DMS153 (cell line): ENCODE data around the gene AADAT.
"Not testable (repeated sequence)": the region's sequence is repeated elsewhere in the genome, so short reads cannot be mapped to it uniquely, and the experiment has no call there.

Experiments
- DNase-seq: peaks from one replicate; lab custom pipeline; 2025; lab: John Stamatoyannopoulos, UW

Gene AADAT

DNA sequence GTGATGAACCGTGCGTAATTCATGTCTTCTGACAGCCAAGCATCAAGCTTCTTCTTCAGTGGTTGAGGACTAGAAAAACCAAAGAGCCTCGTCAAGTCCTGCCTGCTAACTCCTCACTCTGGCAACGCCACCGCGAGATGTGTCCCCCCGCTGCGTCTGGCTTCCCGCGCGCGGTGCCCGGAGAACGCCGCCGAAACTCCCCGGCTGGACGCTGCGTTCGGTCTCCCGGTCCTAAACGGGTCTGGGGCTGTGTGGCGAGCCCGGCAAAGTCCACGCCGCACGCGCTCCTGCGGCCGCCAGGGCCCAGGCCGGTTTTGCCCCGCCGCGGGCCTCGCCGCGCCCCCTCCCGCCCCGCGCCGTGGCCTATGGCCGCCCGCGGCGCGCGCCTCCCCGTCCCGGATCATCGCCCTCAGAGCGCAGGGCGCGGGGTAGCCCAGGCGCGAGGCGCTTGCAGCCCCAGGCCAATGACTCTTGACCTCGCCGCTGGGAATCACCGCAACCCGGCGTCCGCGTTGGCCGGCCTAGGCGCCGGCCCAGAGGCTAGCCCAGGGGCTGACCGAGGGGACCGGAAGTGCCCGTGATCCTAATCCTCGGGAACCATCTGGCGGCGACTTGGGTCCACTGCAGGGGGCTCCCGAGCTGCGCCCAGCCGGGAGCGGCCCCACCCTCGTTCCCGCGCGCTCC, at the start of gene AADAT:
Gene AADAT (minus strand): TSS at position 289 of the 684 bp plus-strand sequence. CDS start 266 bp downstream, at position 23.
- peak; percentile 64 for DNase-seq

DNA sequence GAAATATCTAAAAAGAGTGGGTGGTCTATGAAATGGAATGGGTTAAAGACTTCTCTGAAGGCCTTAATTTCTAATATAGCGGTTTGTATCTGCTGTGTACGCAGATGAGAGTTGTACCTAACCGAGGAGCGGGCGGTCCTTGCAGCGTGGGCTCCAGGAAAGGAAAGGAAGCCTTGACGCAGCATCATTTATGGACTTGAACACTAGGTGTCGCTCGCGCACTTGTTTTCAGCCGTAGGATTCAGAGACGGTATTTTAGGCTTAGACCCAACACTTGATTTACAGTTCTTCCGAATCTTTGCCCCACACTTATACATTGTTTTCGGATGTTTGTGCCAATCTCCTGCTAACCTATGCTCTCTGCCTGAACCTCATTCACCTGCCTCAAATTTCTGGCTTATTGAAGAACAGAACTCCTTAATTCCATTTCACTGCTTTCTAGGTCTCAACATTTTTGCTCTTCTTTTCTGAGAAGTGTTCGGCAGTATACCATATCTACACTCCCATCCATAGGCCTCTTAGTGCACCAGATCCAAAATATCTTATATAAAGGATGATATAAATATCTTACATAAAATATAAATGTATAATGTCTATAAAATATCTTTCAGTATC, 48.9 kb upstream of the AADAT start:
- DNase-seq: no peak

DNA sequence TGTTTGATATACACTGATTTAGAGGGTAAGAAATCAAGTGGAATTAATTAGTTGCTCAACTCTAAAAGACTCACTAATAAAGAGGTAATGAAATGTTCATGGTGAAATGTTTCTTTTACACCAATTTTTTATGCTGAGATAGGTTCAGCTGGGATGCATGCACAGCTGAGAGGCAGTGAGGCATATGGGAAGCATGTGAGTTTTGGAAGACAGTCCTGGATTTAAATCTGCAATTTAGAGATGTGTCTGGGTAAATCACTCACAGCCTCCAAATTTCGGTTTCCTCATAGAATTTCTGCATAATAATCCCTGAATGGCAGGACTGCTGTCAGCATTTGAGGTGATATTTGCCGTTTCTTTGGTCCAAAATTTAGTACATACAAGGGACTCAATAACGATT, 48.2 kb upstream of the AADAT start:
- no peak for DNase-seq

DNA sequence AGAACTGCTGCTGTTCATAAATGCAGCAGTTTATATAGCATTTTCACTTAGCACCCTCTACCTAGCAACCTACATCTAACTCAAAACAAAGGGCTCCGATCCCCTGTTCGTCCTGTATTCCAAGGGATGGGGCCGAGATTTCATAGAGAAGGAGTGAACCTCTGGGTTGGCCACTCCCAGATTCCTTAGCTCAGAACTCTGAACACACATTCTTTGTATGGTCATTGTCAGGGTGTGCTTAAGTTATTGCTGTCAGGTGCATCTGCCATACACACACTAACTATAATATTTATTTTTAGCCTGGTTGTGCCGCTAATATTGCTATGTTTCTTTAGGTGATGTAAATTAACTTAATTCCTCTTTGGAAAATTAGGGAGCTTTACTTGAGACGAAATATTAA, 47.7 kb upstream of the AADAT start:
- DNase-seq: no peak

DNA sequence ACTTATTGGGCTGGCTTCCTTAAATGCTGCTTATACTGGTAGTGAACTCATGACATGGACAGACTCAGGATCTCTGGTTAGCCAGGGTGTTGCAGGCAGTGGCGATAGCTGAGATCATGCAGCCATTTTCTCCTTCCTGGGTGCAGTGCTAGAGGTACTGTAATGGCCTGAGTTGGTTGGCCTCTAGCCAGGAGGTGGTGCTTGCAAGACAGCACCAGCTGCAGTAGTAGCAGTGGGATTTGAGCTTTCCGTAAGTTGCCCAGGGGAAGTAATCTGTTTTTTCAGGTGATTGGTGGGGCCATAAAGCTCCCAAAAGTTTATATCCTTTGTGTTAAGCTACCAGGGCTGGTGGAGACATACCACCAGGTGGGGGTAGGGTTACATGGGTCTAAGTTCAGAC, 45.1 kb upstream of the AADAT start:
- no peak for DNase-seq

DNA sequence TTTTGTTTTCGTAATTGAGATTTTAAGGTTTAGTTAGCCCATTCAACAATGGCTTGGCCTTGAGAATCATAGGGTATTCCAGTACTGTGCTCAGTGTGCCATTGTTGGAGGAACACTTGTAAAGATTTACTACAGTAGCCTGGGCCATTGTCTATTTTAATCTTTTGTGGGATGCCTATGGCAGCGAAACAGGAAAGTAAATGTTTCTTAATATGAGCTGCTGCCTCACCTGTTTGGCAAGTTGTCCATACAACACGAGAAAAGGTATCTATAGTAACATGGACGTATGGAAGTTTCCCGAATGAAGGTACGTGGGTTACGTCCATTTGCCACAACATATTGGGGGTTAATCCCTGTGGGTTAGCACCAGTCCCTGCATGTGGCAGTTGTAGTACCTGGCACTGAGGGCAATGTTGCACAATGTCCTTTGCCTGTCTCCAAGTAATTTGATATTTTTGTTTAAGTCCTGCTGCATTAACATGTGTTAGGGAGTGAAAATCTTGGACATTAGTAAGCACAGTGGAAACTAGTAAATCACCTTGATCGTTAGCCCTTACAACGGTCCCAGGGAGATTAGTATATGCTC, 38.6 kb upstream of the AADAT start:
- DNase-seq: no peak

DNA sequence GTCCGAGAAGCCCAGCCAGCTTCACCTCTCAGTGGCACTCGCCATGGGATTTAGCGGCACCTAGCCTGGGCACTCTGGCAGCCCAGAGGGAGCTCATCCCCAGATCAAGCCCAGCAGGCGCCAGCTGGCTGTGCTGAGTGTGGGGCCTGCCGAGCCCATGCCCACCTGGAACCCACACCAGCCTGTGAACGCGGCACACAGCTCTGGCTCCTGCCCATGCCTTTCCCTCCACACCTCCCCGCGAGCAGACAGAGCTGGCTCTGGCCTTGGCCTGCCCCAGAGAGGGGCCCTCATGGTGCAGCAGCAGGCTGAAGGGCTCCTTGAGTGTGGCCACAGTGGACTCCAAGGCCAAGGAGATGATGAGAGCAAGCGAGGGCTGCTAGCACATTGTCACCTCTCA, 38.0 kb upstream of the AADAT start:
- DNase-seq: no peak

DNA sequence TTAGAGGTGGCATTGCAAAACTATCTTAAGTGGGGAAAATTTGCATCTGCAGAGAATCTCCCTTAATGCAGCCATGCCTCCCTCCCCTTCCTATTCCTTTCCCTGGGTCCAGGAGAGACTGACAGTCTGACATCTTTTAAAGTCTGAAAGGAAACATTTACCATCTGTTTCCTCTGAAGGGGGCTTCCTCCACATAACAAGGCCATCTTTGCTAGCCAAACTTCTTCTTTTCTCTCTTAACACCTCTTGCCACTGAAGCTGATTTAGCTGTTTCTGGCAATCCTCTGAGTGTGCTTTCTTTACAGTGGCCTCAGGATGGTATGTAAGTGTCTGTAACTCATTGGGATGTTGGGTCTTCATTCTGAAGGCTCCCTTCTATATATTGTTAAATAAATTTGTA, 34.6 kb upstream of the AADAT start:
- no peak for DNase-seq

DNA sequence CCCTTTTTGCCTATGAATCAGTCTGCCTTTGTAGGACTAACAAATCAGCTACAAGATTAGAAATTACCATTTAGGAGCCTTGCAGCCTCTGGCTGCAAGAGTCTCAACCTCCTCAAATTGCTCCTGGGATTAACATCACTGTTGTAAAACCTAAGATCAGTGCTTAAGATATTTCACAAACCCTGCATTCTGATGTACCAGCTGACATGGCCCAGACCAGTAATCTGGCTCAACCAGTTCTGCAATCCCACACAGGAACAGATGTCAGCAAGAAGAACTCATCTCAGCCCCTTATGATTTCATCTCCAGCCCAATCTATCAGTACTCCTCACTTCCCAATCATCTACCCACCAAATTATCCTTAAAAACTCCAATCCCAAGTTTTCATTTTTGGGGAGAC, 32.5 kb upstream of the AADAT start:
- no peak for DNase-seq

DNA sequence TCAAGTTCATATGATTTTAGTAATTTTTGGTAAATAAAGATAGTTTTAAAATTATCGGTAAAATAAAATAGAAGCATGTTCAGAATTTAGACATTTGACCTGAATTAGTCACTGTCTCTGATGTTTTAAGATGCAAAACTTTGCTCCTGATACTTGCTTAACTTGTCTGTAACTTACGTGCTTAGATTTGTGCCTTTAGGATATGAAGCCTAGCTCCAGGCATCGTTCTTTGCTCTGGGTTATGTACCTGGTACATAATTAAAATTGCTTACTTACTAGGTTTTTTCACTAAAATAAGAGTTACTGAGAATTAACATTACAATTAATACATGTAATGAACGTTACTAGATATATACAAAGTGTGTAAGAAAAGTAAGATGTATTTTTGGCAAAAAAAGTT, 24.9 kb upstream of the AADAT start:
- DNase-seq: no peak

DNA sequence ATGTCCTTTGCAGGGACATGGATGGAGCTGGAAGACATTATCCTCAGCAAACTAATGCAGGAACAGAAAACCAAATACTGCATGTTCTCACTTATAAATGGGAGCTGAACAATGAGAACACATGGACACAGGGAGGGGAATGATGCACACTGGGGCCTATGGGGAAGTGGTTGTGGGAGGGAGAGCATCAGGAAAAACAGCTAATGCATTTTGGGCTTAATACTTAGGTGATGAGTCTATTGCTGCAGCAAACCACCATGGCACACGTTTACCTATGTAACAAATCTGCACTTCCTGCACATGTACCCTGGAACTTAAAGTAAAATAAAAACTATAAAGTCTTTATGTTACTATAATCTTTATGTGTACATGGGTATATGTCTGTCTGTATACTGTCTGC, 24.4 kb upstream of the AADAT start:
- DNase-seq: not testable (repeated sequence)

DNA sequence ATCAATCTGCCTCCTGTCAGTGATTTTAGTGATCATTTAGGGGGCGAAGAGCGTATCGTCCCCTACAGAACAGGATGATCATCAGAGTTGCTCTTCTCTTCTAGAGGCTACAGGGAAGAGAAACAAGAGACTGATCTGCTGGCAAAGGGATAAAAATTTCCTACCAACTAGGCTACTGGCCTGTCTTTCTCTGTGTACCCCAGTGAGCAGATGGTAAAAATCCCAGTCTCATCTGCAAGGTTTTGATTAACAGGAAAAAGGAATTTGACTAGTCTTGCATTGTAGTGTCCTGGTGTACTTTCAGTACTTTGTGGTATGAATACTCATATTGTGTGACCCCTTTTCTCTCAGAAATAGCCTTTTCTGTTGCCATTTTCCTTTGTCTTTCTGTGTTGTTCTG, 21.8 kb upstream of the AADAT start:
- no peak for DNase-seq

DNA sequence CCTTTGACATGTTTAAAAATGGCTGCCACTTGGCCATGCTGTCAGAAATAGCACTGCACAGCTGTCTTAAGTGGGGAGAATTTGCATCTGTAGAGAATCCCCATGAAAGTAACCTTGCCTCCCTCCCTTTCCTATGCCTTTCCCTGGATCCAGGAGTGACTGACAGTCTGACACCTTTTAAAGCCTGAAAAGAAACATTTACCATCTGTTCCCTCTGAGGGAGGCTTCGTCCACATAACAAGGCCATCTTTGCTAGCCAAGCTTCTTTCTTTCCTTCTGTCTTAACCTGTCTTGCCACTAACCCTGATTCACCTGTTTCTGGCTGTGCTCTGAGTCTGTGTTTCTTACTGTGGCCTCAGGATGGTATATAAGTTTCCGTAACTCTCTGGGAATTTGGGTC, 21.3 kb upstream of the AADAT start:
- no peak for DNase-seq

DNA sequence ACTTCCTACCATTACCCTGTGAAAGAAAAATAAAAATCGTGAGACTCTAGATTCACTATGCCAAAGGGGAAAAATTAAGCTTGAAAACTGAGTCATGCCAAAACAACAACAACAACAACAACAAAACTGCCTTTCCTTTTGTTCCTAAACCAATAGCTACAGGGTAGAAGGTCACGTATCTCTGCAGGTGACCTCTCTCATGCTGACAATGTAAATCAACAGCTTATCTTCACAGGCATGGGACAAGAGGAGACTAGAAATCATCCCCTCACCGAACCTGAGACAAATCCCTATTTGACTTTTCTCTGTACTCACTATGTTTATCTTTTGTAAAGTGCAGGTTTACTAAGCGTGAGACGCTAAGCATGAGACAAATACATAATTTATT, 20.5 kb upstream of the AADAT start:
- DNase-seq: no peak

DNA sequence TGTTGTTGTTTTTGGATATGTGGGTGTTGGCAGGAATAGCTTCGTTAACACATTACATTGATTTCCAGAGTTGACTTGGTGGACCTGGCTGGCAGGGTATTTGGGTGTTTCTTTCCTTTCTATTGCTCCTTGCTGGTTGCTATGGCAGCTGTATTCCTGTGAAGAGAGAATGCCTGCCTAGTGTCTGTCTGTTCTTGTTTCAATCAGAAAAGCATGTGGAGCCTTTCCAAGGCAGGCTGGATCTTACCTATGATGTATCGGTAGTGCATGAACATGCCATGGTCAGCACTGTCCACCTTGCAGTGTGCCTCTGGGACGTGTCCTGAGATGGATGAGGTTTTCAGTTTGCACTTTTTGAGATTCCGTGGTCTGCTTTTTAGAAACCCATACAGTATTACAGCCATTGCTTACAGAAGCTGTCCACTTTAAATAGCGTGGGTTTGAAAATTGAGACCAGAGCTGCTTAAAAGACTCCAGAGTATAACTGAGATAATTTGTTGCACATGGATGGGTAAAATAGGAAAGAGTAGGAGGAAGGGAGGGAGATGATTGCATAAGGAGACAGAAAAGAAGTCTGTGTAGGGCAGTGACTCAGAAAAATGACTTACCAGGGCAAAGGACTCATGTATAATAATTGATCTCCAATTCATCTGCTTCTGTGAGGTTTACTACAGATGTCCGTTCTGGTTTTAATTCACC, 20.0 kb upstream of the AADAT start:
- no peak for DNase-seq

DNA sequence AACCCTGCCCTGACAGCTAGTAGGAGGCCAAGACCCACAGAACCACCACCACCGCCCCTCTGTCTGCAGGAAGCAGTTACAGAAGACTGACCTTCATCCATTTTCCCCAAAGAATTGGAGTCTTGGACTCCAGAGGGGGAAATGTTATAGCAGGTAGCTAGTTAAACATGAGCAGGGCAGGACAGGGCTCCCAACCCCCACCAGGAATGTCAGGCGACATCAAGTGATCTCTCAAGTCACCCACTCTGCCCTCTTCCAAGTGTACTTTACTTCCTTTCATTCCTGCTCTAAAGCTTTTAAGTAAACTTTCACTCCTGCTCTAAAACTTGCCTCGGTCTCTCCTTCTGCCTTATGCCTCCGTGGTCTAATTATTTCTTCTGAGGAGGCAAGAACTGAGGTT, 17.1 kb upstream of the AADAT start:
- DNase-seq: no peak

DNA sequence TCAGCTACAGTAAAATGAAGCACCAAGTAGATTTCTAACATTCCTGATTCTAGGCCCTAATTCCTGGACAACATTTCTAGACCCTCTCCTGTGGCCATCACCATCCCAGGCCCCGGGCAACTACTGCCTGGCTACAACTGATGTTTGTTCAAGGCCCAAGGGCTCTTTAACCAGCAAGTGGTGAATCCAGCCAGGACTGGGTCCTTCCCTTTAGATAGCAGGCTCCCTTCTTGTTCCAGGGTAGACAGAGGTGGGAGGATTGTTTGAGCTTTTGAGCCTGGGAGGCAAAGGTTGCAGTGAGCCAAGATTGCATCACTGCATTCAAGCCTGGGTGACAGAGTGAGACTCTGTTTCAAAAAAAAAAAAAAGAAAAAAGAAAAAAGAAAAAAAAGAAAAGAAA, 12.7 kb upstream of the AADAT start:
- DNase-seq: no peak

DNA sequence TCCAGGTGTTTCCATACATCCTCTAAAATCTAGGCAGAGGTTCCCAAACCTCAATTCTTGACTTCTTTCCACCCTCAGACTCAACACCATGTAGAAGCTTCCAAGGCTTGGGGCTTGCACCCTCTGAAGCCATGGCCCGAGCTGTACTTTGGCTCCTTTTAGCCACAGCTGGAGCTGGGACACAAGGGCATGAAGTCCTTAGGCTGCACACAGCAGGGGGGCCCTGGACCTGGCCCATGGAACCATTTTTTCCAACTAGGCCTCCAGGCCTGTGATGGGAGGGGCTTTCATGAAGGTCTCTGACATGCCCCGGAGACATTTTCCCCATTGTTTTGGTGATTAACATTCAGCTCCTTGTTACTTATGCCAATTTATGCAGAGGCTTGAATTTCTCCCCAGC, 8.4 kb upstream of the AADAT start:
- not testable (repeated sequence) for DNase-seq

DNA sequence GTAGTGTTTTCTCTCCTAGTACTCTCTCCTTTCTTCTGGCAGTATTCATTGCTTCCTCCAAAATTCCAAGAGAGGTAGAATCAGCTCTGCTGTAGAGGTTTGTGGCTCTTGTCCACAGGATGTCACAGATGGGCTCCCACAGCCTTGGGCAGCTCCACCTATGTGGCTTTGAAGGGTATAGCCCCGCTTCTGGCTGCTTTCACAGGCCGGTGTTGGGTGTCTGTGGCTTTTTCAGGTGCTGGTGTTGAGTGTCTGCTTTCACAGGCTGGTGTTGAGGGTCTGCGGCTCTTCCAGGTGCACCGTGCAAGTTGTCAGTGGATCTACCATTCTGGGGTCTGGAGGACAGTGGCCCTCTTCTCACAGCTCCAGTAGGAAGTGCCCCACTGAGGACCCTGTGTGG, 7.9 kb upstream of the AADAT start:
- DNase-seq: no peak

DNA sequence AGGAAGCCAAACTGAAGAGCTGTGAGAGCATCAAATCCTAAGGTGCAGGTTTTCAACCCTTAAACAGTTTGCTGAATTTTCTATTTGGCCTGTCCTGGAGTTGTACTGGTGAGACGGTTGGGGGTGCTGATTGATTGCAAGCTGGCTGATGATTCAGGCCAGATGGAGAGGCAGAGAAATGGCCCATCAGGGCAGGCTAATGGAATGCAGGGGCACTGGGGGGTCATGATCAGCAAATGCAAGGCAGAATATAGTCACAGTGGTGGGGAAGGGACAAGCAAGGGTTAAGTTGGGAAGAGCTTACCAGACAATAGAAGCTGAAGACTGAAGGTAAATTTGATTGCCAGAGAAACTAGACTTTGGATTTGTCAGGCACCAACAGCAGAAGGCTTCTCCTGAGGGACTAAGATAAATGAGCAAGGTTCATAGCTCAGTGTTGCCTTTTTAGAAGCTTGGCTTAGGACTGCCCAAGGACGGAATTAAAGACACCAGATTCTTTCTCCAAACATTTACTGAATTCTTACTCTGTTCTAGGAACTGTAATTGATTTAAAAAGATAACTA, 4.3 kb upstream of the AADAT start:
- DNase-seq: no peak

DNA sequence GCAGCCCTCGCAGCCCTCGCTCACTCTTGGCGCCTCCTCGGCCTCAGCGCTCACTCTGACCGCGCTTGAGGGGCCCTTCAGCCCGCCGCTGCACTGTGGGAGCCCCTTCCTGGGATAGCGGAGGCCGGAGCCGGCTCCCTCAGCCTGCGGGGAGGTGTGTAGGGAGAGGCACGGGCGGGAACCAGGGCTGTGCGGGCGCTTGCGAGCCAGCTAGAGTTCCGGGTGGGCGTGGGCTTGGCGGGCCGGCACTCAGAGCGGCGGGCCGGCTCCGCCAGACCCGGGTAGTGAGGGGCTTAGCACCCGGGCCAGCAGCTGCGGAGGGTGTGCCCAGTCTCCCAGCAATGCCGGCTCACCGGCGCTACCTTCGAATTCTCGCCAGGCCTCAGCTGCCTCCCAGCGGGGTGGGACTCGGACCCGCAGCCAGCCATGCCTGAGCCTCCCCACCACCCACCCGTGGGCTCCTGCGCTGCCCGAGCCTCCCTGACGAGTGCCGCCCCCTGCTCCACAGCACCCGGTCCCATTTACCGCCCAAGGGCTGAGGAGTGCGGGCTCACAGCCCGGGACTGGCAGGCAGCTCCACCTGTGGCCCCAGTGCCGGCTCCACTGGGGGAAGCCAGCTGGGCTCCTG, 1.4 kb upstream of the AADAT start:
- no peak for DNase-seq

DNA sequence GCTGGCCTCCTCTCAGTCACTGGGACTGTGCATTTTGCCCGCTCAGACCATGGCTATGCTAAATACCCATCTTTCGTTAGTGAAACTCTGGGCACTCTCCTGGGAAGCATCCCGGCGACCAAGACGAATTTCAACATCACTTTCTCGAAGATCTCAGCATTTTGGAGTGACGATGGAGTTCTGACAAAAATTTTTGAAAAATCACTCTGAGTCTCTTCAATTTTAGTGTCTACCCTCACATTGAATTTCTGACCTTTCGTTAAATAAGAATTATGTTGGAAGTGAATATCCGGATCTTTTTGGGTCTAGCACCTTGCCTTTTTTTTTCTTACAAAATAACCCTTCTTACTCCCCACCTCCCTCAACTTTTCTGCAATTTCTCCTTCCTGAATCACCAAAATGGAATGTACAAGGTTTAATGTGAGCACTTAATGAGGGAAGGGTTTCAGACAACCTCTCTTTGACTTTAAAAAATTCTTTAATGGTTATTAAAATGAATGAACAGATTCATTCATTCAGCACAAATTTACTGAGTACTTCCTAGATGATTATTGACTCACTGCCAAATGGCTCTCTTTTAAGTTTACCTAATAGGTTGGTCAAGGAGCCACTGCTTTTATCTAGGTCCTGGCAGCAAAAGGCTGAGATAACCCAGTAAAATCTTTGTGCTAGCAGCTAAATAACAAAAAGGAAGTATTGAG, 746 bp upstream of the AADAT start:
- DNase-seq: peak; percentile 4
